PC-9 (cell line): Measurements from ENCODE around the gene HOXB3. TPM values are rescaled to one million over a fixed set of nuclear protein-coding genes. Genes with fewer than 3 reads are reported as not detected.

ENCODE experiments used
- BruUV-seq: library from RNA; stranded (reverse); fragments of 400-500 nt; replicated peaks from 2 replicates; lab custom pipeline; 2021; lab: Mats Ljungman, UMichigan
- CTCF ChIA-PET: fragments of 300-600 bp; sonication (Branson Sonifier 250); formaldehyde crosslinking; loops from one replicate; lab custom pipeline; 2022; ENCODE audit warnings: antibody characterized with exemption; lab: Charles Lee
- POLR2A ChIA-PET: fragments of 300-600 bp; sonication (Branson Sonifier 250); formaldehyde crosslinking; loops from one replicate; lab custom pipeline; 2022; ENCODE audit warnings: antibody characterized with exemption; ENCODE audit not compliant: unreplicated experiment; lab: Charles Lee
- DNase-seq, 2 experiments: peaks; one replicate each; pipeline versions ENCODE4 v3.0.0 to v3.0.0-alpha.2; 2015 to 2022; ENCODE audit warnings: mixed read lengths in 1 of 2
- H2AFZ ChIP-seq: fragments of 200-600 bp; sonication (generic); 2 replicates; pipeline ENCODE4 v1.8.1; 2017; ENCODE audit warnings: antibody characterized with exemption
- H3F3A ChIP-seq: fragments of 200-600 bp; sonication (generic); 2 replicates; pipeline ENCODE4 v1.8.1; 2017; ENCODE audit warnings: antibody characterized with exemption, mild to moderate bottlenecking, low read depth; ENCODE audit not compliant: insufficient read depth
- H3K27ac ChIP-seq: fragments of 200-600 bp; sonication (generic); 2 replicates; pipeline ENCODE4 v1.6.1; 2016; ENCODE audit warnings: mixed run types
- H3K27me3 ChIP-seq: fragments of 200-600 bp; sonication (generic); 2 replicates; pipeline ENCODE4 v1.6.1; 2016; ENCODE audit warnings: low read depth, mixed run types; ENCODE audit not compliant: insufficient read depth
- H3K36me3 ChIP-seq: fragments of 200-600 bp; sonication (generic); 2 replicates; pipeline ENCODE4 v1.6.1; 2016; ENCODE audit warnings: low read depth, mixed run types
- H3K4me1 ChIP-seq: fragments of 200-600 bp; sonication (generic); replicated peaks from 2 replicates; pipeline ENCODE4 v1.6.1; 2016; ENCODE audit warnings: mixed run types; ENCODE audit not compliant: insufficient read depth
- H3K4me2 ChIP-seq: fragments of 200-600 bp; sonication (generic); 2 replicates; pipeline ENCODE4 v1.6.1; 2017; ENCODE audit warnings: mixed run types
- H3K4me3 ChIP-seq: fragments of 200-600 bp; sonication (generic); 2 replicates; pipeline ENCODE4 v1.6.1; 2016; ENCODE audit warnings: mixed run types
- H3K79me2 ChIP-seq: fragments of 200-600 bp; sonication (generic); 2 replicates; pipeline ENCODE4 v1.6.1; 2017; ENCODE audit warnings: low read depth, mixed run types
- H3K9me2 ChIP-seq: fragments of 200-600 bp; sonication (generic); 2 replicates; pipeline ENCODE4 v1.8.1; 2017; ENCODE audit warnings: mild to moderate bottlenecking; ENCODE audit not compliant: insufficient read depth
- H3K9me3 ChIP-seq: fragments of 200-600 bp; sonication (generic); 2 replicates; pipeline ENCODE4 v1.8.1; 2016; ENCODE audit warnings: low read depth; ENCODE audit not compliant: insufficient read depth
- H4K20me1 ChIP-seq: fragments of 200-600 bp; sonication (generic); 2 replicates; pipeline ENCODE4 v1.8.1; 2017; ENCODE audit not compliant: insufficient read depth
- EZH2 ChIP-seq: fragments of 200-600 bp; sonication (generic); IDR thresholded peaks from 2 replicates; pipeline ENCODE4 v1.8.0; 2017; ENCODE audit warnings: antibody characterized with exemption, low read depth
- intact Hi-C: fragments of 100-400 bp; cut with micrococcal nuclease; formaldehyde crosslinking; loops from one replicate; pipeline ENCODE4 v1.10.0; 2022; ENCODE audit not compliant: unreplicated experiment
- total RNA-seq: library from RNA; stranded (reverse); gene quantifications from 2 replicates; pipeline ENCODE4 v1.2.3, GENCODE V29; 2021
- TF ChIP-seq, protein P1 (sequence below): fragments of 200-600 bp; sonication (generic); conservative IDR thresholded peaks from 2 replicates; pipeline ENCODE4 v1.6.1; 2017; ENCODE audit warnings: mixed run types, antibody characterized with exemption, mild to moderate bottlenecking, moderate library complexity

HOXB3 gene
- total RNA-seq, 1 experiment from 2014 or later: 19.1 TPM

DNA sequence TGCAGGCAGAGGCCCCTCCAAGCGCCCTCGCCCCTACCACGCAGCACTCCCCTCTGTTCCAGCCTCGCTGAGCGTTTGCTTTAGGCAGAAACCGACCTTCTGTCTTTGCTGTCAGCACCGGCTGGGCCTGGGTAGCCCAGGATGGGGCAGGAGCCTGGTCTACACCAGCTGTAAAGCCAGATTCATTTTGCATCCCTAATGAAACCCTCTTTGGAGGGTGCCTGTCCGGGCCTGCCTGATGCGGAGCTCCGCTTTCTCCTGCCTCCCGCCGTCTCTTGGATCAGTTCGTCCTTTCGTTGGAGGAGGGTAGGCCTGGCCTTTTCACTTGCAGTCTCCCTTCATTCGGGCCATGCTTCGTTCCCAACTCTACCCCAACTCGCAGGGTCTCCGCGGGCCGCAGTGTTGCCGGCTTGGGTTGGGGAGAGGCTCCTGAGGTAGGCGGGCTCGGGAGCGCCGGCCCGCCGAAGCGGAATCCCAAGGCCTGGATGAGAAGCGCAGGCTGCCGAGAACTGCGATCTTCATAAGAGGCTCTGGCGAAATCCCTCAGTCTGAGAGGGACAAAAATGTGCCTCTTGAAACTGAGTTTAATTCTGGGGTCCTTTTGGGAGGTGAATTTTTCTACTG lies 29.9 kb upstream of the HOXB3 start:
- peaks cover 7% of the 10 kb centered on the region; the same call in 1 of the 2 replicates for H3F3A ChIP-seq
- POLR2A ChIA-PET: no interaction called here
- no peak overlapping the region for H3K4me3 ChIP-seq
- no peak overlapping the region for H3K27ac ChIP-seq
- H3K36me3 ChIP-seq: no peaks in the 10 kb centered on the region
- intact Hi-C loops: loop anchor here (2.0 to 10.0 kb wide), 6 partner anchors 268 to 675 kb away; partner anchors contain the start of gene PNPO
- H3K4me1 ChIP-seq: 0 out of 2 replicates have a peak, but pooled peaks cover 4% of the 10 kb centered on the region
- H3K4me2 ChIP-seq: no peak overlapping the region
- no TSS peak for BruUV-seq
- H3K79me2 ChIP-seq: no peaks in the 10 kb centered on the region
- TF ChIP-seq EZH2: no peak
- TF ChIP-seq, protein P1, sequence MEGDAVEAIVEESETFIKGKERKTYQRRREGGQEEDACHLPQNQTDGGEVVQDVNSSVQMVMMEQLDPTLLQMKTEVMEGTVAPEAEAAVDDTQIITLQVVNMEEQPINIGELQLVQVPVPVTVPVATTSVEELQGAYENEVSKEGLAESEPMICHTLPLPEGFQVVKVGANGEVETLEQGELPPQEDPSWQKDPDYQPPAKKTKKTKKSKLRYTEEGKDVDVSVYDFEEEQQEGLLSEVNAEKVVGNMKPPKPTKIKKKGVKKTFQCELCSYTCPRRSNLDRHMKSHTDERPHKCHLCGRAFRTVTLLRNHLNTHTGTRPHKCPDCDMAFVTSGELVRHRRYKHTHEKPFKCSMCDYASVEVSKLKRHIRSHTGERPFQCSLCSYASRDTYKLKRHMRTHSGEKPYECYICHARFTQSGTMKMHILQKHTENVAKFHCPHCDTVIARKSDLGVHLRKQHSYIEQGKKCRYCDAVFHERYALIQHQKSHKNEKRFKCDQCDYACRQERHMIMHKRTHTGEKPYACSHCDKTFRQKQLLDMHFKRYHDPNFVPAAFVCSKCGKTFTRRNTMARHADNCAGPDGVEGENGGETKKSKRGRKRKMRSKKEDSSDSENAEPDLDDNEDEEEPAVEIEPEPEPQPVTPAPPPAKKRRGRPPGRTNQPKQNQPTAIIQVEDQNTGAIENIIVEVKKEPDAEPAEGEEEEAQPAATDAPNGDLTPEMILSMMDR: no peak
- CTCF ChIA-PET: interaction anchor here (0.6 kb wide), 1 partner anchor 389 kb away, joined by 4 read pairs; no protein-coding TSS in a partner anchor
- no peak overlapping the region for H2AFZ ChIP-seq
- no peaks in the 10 kb centered on the region for H3K9me3 ChIP-seq
- H3K27me3 ChIP-seq: no peaks in the 10 kb centered on the region
- H3K9me2 ChIP-seq: no peaks in the 10 kb centered on the region
- DNase-seq: no peak
- no peaks in the 10 kb centered on the region; the same call in 1 of the 2 replicates for H4K20me1 ChIP-seq

DNA sequence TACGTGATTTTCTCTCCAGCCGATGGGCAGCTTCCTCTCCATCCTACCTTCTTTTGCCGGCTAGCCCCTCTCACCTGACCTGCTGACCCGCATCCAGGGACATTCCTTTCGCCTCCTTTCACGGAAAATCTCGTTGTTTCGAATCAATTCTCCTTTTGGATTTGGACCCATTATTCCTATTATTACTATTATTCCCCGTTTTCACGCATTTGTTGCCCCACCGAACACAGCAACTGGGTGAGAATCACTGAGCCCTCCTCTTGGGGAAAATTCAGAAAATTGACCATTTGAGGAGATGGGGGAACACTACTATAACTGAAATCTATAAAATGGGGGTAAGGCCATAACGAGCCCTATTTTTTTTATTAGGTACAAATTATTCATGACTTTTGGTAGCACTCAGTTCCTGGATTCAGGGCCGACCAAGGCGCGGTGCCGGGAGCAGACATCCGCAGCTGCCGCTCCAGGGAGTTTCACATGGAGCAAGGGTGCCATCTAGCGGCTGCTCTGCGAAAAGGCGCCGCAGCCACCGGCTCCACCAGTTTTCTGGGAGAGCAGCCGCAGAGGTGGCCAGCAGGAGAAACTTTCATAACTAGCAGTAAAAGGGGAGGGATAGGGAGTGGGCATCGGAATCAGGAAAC lies 28.3 kb upstream of the HOXB3 start:
- POLR2A ChIA-PET: interaction anchor here (0.7 kb wide), 1 partner anchor 17 kb away, joined by 3 read pairs; no protein-coding TSS in a partner anchor
- no peaks in the 10 kb centered on the region for H3K79me2 ChIP-seq
- peaks cover 9% of the 10 kb centered on the region; the same call in 1 of the 2 replicates for H3K4me1 ChIP-seq
- H3K4me2 ChIP-seq: peak overlapping the region; percentile 32; the same call in 1 of the 2 replicates
- TF ChIP-seq EZH2: no peak
- TF ChIP-seq, protein P1: peak; percentile 98
- H4K20me1 ChIP-seq: no peaks in the 10 kb centered on the region
- H3K9me3 ChIP-seq: no peaks in the 10 kb centered on the region
- no peak overlapping the region for H2AFZ ChIP-seq
- no TSS peak for BruUV-seq
- intact Hi-C loops: loop anchor here (1.0 to 10.0 kb wide), 8 partner anchors 266 to 674 kb away; partner anchors contain the start of gene PNPO
- peak; percentile 73 to 89 for DNase-seq
- no peaks in the 10 kb centered on the region for H3F3A ChIP-seq
- no peak overlapping the region for H3K27ac ChIP-seq
- CTCF ChIA-PET: interaction anchor here (1.1 kb wide), 1 partner anchor 403 kb away, joined by 3 read pairs; no protein-coding TSS in a partner anchor
- no peaks in the 10 kb centered on the region for H3K36me3 ChIP-seq
- no peak overlapping the region for H3K4me3 ChIP-seq
- no peaks in the 10 kb centered on the region for H3K27me3 ChIP-seq
- no peaks in the 10 kb centered on the region for H3K9me2 ChIP-seq

DNA sequence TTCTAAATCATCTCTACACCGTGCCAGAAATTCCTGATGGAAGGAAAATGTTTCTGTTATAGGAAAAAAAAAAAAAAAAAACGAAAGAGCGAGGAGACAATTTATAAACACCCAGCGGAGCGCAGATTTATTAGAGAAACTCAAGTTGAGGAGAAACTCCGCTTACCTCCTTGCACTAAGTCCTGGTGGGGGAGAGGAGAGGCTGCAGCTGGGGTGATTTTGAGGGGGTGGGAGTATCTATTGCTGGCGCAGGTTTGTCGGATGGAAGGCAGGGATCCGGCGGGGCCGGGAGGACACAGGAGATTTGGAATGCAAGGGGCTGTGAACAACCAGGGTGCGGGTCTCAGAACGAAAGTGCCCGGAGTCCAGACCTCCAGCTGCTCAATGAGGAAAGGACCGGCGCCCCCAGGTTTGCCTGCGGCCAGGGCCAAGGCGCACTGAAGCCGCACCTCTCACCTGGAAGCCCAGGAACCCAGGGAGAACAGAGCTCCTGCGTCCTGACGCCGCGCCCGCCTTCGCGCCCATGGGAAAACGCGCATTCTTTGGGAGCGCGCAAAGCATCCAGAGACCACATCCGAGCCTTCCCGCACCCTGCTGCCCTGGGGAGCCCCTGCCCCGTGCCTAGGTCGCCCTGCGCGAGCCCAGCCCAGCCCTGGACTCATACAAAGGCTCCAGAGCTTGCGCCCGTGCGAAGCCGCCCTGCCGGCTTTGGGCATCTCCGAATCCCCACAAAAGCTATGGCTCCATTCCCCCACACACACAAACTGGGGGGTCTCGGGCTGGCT lies 27.6 kb upstream of the HOXB3 start:
- Histone ChIP-seq H3K9me3 (no peaks in the 10 kb centered on the region), H3K36me3 (no peaks in the 10 kb centered on the region), H2AFZ (no peak overlapping the region), H4K20me1 (no peaks in the 10 kb centered on the region), H3F3A (no peaks in the 10 kb centered on the region), H3K4me3 (no peak overlapping the region), H3K4me2 (no peak overlapping the region), H3K4me1 (peaks cover 9% of the 10 kb centered on the region; the same call in 1 of the 2 replicates), H3K27ac (no peak overlapping the region), H3K9me2 (no peaks in the 10 kb centered on the region), H3K27me3 (no peaks in the 10 kb centered on the region), H3K79me2 (no peaks in the 10 kb centered on the region)
- DNase-seq: no peak
- intact Hi-C loops: loop anchor here (1.0 to 10.0 kb wide), 8 partner anchors 265 to 673 kb away; partner anchors contain the start of gene PNPO
- no TSS peak for BruUV-seq
- POLR2A ChIA-PET: no interaction called here
- TF ChIP-seq, protein P1: no peak
- TF ChIP-seq EZH2: no peak
- CTCF ChIA-PET: interaction anchor here (1.1 kb wide), 1 partner anchor 402 kb away, joined by 3 read pairs; no protein-coding TSS in a partner anchor
